MCF 10A (cell line): ENCODE results near the gene ARHGAP45. TPM values are rescaled to one million over a fixed set of nuclear protein-coding genes. Genes with fewer than 3 reads are reported as not detected.

ENCODE experiments used
- BruUV-seq: library from RNA; stranded (reverse); fragments of 400-500 nt; replicated peaks from 2 replicates; lab custom pipeline; 2021; lab: Mats Ljungman, UMichigan
- CTCF ChIA-PET: fragments of 300-600 bp; sonication (Branson Sonifier 250); formaldehyde crosslinking; extraction: SDS; loops from one replicate; lab custom pipeline; 2021; ENCODE audit warnings: antibody characterized with exemption, inconsistent platforms; lab: Yijun Ruan, JAX
- POLR2A ChIA-PET: fragments of 300-600, 350-650 bp; sonication (Branson Sonifier 250); formaldehyde crosslinking; extraction: SDS; loops from one replicate; lab custom pipeline; 2020; ENCODE audit warnings: antibody characterized with exemption, inconsistent platforms; lab: Yijun Ruan, JAX
- DNase-seq: peaks from one replicate; pipeline ENCODE4 v3.0.0-alpha.2; 2018; ENCODE audit not compliant: unreplicated experiment
- H3K27ac Mint-ChIP-seq: one replicate; pipeline ENCODE4 v1.8.0; 2022; ENCODE audit warnings: mild to moderate bottlenecking, low read depth, mixed read lengths; ENCODE audit not compliant: unreplicated experiment
- H3K27me3 Mint-ChIP-seq: one replicate; pipeline ENCODE4 v1.8.0; 2022; ENCODE audit warnings: mixed read lengths; ENCODE audit not compliant: insufficient read depth, unreplicated experiment
- H3K36me3 Mint-ChIP-seq: one replicate; pipeline ENCODE4 v1.8.0; 2022; ENCODE audit warnings: mild to moderate bottlenecking, moderate library complexity, mixed read lengths; ENCODE audit not compliant: insufficient read depth, unreplicated experiment
- H3K4me1 Mint-ChIP-seq: one replicate; pipeline ENCODE4 v1.8.0; 2022; ENCODE audit warnings: mixed read lengths; ENCODE audit not compliant: insufficient read depth, unreplicated experiment
- H3K4me3 Mint-ChIP-seq: one replicate; pipeline ENCODE4 v1.8.0; 2022; ENCODE audit warnings: mild to moderate bottlenecking, moderate library complexity, mixed read lengths; ENCODE audit not compliant: unreplicated experiment
- H3K9me3 Mint-ChIP-seq: one replicate; pipeline ENCODE4 v1.8.0; 2022; ENCODE audit warnings: mixed read lengths; ENCODE audit not compliant: unreplicated experiment
- CTCF ChIP-seq: fragments of 200-600 bp; IDR thresholded peaks from one replicate; pipeline ENCODE4 v1.8.0; 2022; ENCODE audit warnings: antibody characterized with exemption, mild to moderate bottlenecking; ENCODE audit not compliant: unreplicated experiment
- intact Hi-C: fragments of 100-400 bp; cut with micrococcal nuclease; formaldehyde crosslinking; loops from 2 replicates; pipeline ENCODE4 v1.14.1; 2022
- total RNA-seq: library from RNA; stranded (reverse); gene quantifications from 2 replicates; pipeline ENCODE4 v1.2.3, GENCODE V29; 2022

The ARHGAP45 gene
- total RNA-seq, 1 experiment from 2014 or later, result 15.3 TPM

DNA sequence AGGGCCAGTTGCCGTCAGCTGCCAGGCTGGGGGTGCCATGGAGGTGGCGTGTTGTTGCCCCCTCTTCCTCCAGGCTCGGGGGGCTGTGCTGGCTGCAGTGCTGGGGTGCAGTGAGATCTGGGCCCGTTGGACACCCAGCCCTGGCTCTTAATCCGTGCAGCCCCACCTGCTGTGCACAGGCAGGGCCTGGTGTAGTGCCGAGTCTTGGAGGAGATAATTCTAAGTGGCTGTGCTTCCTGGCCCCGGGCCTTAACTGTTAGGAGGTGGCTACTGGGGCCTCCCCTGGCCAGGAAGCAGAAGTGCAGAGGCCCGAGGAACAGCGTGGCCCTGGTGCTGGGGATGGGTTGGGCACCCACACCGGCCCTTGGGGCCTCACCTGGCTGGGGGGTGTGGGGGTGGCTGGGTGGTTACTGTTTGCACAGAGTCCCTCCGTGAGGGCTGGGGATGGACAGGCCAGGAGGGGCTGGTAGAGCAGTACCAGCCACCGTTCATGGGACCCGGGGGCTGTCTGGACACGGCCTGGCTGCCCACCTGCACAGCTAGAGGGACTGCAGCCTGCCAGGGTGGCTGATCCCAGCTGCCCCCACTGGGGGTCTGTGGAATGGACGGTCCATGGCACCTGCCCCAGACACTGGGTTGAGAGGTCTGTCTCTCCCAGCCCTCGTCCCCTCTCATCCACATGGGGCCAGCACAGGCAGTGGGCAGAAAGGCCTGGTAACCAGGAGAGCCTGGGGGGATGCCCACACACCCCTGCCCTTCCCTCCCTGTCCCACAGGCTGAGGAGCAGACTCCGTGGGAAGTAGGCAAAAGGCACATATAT lies 40.1 kb downstream of the ARHGAP45 start:
- POLR2A ChIA-PET, result interaction anchor here (0.6 to 6.6 kb wide), 4 partner anchors 13 to 157 kb away, joined by 3 to 73 read pairs (median 3); no protein-coding TSS in a partner anchor
- peak; percentile 82 for DNase-seq
- TF ChIP-seq CTCF, result peak; percentile 34
- Mint-ChIP-seq H3K4me3 (peak overlapping the region; percentile 29), H3K27me3 (no peaks in the 10 kb centered on the region), H3K27ac (peak overlapping the region; percentile 59), H3K36me3 (peaks cover 63% of the 10 kb centered on the region), H3K4me1 (no peaks in the 10 kb centered on the region), H3K9me3 (no peaks in the 10 kb centered on the region)
- CTCF ChIA-PET, result interaction anchor here (0.6 kb wide), 1 partner anchor 87 kb away, joined by 3 read pairs; no protein-coding TSS in a partner anchor
- no TSS peak for BruUV-seq
- intact Hi-C loops, result loop anchor here (1.0 kb wide), 1 partner anchor 50 kb away; no protein-coding TSS in a partner anchor

DNA sequence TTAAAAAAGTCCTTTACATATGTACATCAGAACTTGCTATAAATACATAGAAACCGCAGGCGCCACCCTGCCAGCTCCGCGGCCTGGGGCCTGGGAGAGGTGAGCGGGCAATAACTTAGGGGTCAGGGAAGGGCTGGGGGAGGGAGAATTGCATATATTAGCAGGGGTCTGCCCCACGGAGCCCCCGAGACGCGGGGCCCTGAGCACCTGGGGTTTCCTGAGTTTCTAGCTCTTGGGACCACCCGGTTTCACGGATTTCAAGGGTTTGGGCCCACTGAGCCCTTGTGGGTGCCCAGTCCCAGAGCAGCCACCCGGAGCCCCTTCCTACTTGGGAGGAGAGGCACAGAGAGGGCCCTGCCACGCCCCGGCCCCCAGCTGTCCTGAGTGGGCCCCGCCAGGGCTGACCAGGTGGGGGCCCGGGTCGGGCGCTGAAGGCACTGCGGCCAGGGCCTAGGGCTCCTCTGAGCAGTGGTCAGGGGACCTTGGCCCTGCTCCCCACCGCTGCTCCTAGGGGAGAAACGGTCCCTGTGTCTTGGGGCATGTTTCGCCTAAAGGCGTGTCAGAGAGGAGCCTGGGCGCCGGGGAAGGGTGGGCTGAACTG lies 40.8 kb downstream of the ARHGAP45 start:
- TF ChIP-seq CTCF, result no peak
- ChIA-PET POLR2A (interaction anchor here (1.2 kb wide), 1 partner anchor 14 kb away, joined by 3 read pairs; no protein-coding TSS in a partner anchor), CTCF (interaction anchor here (0.6 kb wide), 1 partner anchor 86 kb away, joined by 3 read pairs; no protein-coding TSS in a partner anchor)
- H3K4me1 Mint-ChIP-seq, result no peaks in the 10 kb centered on the region
- no peaks in the 10 kb centered on the region for H3K27me3 Mint-ChIP-seq
- DNase-seq, result no peak
- intact Hi-C loops, result loop anchor here (1.0 kb wide), 1 partner anchor 50 kb away; no protein-coding TSS in a partner anchor
- H3K36me3 Mint-ChIP-seq, result peaks cover 62% of the 10 kb centered on the region
- no peak overlapping the region for H3K4me3 Mint-ChIP-seq
- H3K9me3 Mint-ChIP-seq, result no peaks in the 10 kb centered on the region
- H3K27ac Mint-ChIP-seq, result no peak overlapping the region
- BruUV-seq, result no TSS peak

DNA sequence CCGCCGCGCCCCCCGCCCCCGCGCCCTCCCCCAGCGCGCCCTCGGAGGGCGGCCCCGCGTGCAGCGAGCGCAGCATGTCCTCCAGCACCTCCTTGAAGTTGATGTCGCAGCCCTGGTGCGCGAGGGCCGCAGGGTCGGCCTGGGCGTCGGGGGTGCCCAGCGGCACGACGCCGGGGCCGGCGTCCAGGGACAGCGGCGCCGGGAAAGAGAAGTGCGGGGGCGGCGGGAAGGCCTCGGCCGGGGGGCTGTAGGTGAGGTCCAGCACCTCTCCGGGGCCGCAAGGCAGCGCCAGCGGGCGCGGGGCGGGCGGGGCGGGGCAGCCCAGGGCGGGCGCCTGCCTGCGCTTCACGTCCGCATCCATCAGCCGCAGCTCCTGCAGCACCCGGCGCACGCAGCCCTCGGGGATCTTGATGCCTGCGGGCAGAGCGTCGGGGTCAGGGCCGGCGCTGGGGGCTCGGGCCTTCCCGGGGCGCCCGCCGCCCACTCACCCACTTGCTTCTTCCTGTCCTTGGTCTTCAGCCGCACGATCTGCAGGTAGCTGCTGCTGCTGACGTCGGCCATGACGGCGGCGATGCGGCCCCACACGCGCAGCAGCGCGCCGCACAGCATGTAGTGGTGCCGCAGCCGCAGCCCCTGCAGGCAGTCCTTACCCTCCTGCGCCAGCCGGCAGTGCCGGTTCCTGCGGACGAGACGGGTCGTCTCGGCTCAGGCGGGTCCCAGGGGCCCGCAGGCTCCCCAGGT lies 41.5 kb downstream of the ARHGAP45 start:
- no peaks in the 10 kb centered on the region for H3K4me1 Mint-ChIP-seq
- no TSS peak for BruUV-seq
- ChIA-PET CTCF (no interaction called here), POLR2A (interaction anchor here (0.8 kb wide), 1 partner anchor 9 kb away, joined by 3 read pairs; no protein-coding TSS in a partner anchor)
- H3K27me3 Mint-ChIP-seq, result no peaks in the 10 kb centered on the region
- intact Hi-C loops, result no loop called here
- no peaks in the 10 kb centered on the region for H3K9me3 Mint-ChIP-seq
- peaks cover 69% of the 10 kb centered on the region for H3K36me3 Mint-ChIP-seq
- no peak for TF ChIP-seq CTCF
- no peak overlapping the region for H3K4me3 Mint-ChIP-seq
- DNase-seq, result no peak
- no peak overlapping the region for H3K27ac Mint-ChIP-seq
